Endodermal cell (in vitro differentiated cells): Measurements from ENCODE around the gene PAXIP1. TPM values are rescaled to one million over a fixed set of nuclear protein-coding genes. Genes with fewer than 3 reads are reported as not detected.
"Not testable (repeated sequence)": the region's sequence is repeated elsewhere in the genome, so short reads cannot be mapped to it uniquely, and the experiment has no call there.

Source experiments
- DNase-seq: peaks from one replicate; pipeline ENCODE4 v3.0.0-alpha.2; 2017
- H3K27ac ChIP-seq: 2 replicates; pipeline ENCODE4 v1.5.1; 2013; ENCODE audit warnings: mild to moderate bottlenecking, low read depth, low read length, moderate library complexity
- H3K27me3 ChIP-seq: 2 replicates; pipeline ENCODE4 v1.6.1; 2013; ENCODE audit warnings: mild to moderate bottlenecking, low read length, moderate library complexity; ENCODE audit not compliant: insufficient read depth, control insufficient read depth, poor library complexity, severe bottlenecking
- H3K36me3 ChIP-seq: 2 replicates; pipeline ENCODE4 v1.7.0; 2013; ENCODE audit warnings: mild to moderate bottlenecking, low read length, moderate library complexity; ENCODE audit not compliant: control insufficient read depth, insufficient read depth
- H3K4me1 ChIP-seq: one replicate; pipeline ENCODE4 v1.7.0; 2013; ENCODE audit warnings: low read length; ENCODE audit not compliant: control insufficient read depth, insufficient read depth
- H3K4me3 ChIP-seq: 2 replicates; pipeline ENCODE4 v1.5.1; 2013; ENCODE audit warnings: mild to moderate bottlenecking, low read length, moderate library complexity
- H3K9ac ChIP-seq: 2 replicates; pipeline ENCODE4 v1.6.1; 2013; ENCODE audit warnings: mild to moderate bottlenecking, low read length, moderate library complexity; ENCODE audit not compliant: poor library complexity, severe bottlenecking; ENCODE audit errors: extremely low read depth
- H3K9me3 ChIP-seq: 2 replicates; pipeline ENCODE4 v1.6.1; 2013; ENCODE audit warnings: mild to moderate bottlenecking, low read length, moderate library complexity; ENCODE audit not compliant: control insufficient read depth
- H3K27ac Mint-ChIP-seq: 2 replicates; pipeline ENCODE4 v1.8.0; 2020; ENCODE audit warnings: mixed read lengths
- H3K27me3 Mint-ChIP-seq: 2 replicates; pipeline ENCODE4 v1.8.0; 2021; ENCODE audit warnings: mild to moderate bottlenecking, mixed read lengths; ENCODE audit not compliant: insufficient read depth
- H3K36me3 Mint-ChIP-seq: 2 replicates; pipeline ENCODE4 v1.8.0; 2020; ENCODE audit warnings: low read depth, mixed read lengths
- H3K4me1 Mint-ChIP-seq: 2 replicates; pipeline ENCODE4 v1.8.0; 2020; ENCODE audit warnings: mixed read lengths
- H3K4me3 Mint-ChIP-seq: 2 replicates; pipeline ENCODE4 v1.8.0; 2020; ENCODE audit warnings: mild to moderate bottlenecking, moderate library complexity, mixed read lengths
- H3K9me3 Mint-ChIP-seq: 2 replicates; pipeline ENCODE4 v1.8.0; 2020; ENCODE audit warnings: mild to moderate bottlenecking, mixed read lengths
- WGBS, 2 experiments: methylation state at CpG; one replicate each; pipeline versions ENCODE4 v1.1.5 to v1.1.7; 2013; ENCODE audit warnings: missing lambda C conversion rate in 2 of 2, mixed read lengths in 1 of 2; ENCODE audit not compliant: insufficient coverage in 1 of 2, insufficient read length in 1 of 2; 5-methylcytosine and 5-hydroxymethylcytosine counted together
- total RNA-seq, 2 donors: library from RNA; stranded (reverse); fragmentation: NEBNext Ultra II Directional in 1 of 2; extraction: Animal tissue kit (Norgen Biotek cat#: 25700) in 1 of 2; gene quantifications; 2 replicates in 1 of 2; 3 replicates in 1 of 2; pipeline ENCODE4 v1.2.1, GENCODE V29; 2021
- TF ChIP-seq, protein P1 (sequence below): fragments of 200-600 bp; sonication (generic); conservative IDR thresholded peaks from 2 replicates; pipeline ENCODE4 v1.5.0; 2021; ENCODE audit warnings: antibody characterized with exemption, mild to moderate bottlenecking

PAXIP1 gene
- total RNA-seq, 2 donors from 2014 or later, result 33.4 to 35.0 TPM

DNA sequence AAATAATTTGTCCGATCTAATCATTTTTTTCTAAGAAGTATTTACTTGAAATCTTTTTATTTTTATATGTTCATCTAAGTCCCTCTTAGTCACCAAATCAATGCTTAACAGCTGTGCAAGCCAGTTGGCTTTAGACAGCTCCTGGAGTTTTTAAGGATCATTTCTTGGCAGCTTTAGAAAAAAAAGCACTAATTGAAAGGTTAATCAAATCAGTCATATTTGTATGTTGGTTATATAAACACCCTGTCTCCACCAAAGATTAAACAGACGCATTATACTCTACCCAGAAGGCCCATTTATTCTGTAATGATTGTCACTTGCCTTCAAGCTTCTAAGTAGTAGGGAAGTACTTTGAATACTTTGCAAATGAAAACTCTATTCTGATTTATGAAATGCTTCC is 60.2 kb downstream of the PAXIP1 start:
- no peaks in the 10 kb centered on the region for H3K4me1 ChIP-seq
- H3K9ac ChIP-seq, result no peak overlapping the region
- H3K4me3 ChIP-seq, result no peak overlapping the region
- peaks cover 10% of the 10 kb centered on the region for H3K9me3 ChIP-seq
- H3K27ac ChIP-seq, result no peak overlapping the region
- Mint-ChIP-seq H3K27ac (no peak overlapping the region), H3K9me3 (peaks cover 17% of the 10 kb centered on the region), H3K36me3 (peaks cover 58% of the 10 kb centered on the region), H3K4me1 (no peaks in the 10 kb centered on the region), H3K4me3 (no peak overlapping the region), H3K27me3 (no peaks in the 10 kb centered on the region)
- no peaks in the 10 kb centered on the region for H3K27me3 ChIP-seq
- TF ChIP-seq, protein P1, sequence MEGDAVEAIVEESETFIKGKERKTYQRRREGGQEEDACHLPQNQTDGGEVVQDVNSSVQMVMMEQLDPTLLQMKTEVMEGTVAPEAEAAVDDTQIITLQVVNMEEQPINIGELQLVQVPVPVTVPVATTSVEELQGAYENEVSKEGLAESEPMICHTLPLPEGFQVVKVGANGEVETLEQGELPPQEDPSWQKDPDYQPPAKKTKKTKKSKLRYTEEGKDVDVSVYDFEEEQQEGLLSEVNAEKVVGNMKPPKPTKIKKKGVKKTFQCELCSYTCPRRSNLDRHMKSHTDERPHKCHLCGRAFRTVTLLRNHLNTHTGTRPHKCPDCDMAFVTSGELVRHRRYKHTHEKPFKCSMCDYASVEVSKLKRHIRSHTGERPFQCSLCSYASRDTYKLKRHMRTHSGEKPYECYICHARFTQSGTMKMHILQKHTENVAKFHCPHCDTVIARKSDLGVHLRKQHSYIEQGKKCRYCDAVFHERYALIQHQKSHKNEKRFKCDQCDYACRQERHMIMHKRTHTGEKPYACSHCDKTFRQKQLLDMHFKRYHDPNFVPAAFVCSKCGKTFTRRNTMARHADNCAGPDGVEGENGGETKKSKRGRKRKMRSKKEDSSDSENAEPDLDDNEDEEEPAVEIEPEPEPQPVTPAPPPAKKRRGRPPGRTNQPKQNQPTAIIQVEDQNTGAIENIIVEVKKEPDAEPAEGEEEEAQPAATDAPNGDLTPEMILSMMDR, result no peak
- DNase-seq, result no peak
- WGBS, 2 experiments, result 75% methylated on average over 1 of the region's 2 CpGs; no CpG with 5 or more reads in 1 of the 2 experiments
- peaks cover 49% of the 10 kb centered on the region for H3K36me3 ChIP-seq

- no peaks in the 10 kb centered on the region for H3K4me1 Mint-ChIP-seq
- 83% methylated on average over 1 of the region's 1 CpG; no CpG with 5 or more reads in 1 of the 2 experiments for WGBS, 2 experiments
- Histone ChIP-seq H3K4me1 (no peaks in the 10 kb centered on the region), H3K9ac (no peak overlapping the region), H3K4me3 (no peak overlapping the region), H3K36me3 (peaks cover 2% of the 10 kb centered on the region), H3K9me3 (peaks cover 43% of the 10 kb centered on the region), H3K27ac (no peak overlapping the region), H3K27me3 (no peaks in the 10 kb centered on the region)
- no peaks in the 10 kb centered on the region for H3K27me3 Mint-ChIP-seq
- H3K36me3 Mint-ChIP-seq, result peaks cover 19% of the 10 kb centered on the region
- no peak for DNase-seq
- no peak overlapping the region for H3K4me3 Mint-ChIP-seq
- H3K27ac Mint-ChIP-seq, result no peak overlapping the region
- peaks cover 65% of the 10 kb centered on the region for H3K9me3 Mint-ChIP-seq
- TF ChIP-seq, protein P1, result no peak
Observed at GRCh38 chr7:154937837-154938236, 65.1 kb downstream of the PAXIP1 start.

GRCh38 chr7:154934353-154934952 is 68.5 kb downstream of the PAXIP1 start:
- H3K36me3 ChIP-seq, H3K27ac ChIP-seq, DNase-seq, H3K9ac ChIP-seq, H3K4me3 ChIP-seq, H3K4me3 Mint-ChIP-seq, H3K4me1 ChIP-seq, H3K36me3 Mint-ChIP-seq, H3K4me1 Mint-ChIP-seq, H3K27me3 ChIP-seq, H3K27me3 Mint-ChIP-seq, H3K27ac Mint-ChIP-seq: not testable (repeated sequence)
- 88 to 89% methylated on average over 2 to 5 of the region's 5 CpGs for WGBS, 2 experiments
- peaks cover 63% of the 10 kb centered on the region for H3K9me3 Mint-ChIP-seq
- peaks cover 38% of the 10 kb centered on the region for H3K9me3 ChIP-seq

GRCh38 chr7:154931906-154932305 is 71.0 kb downstream of the PAXIP1 start:
- TF ChIP-seq, protein P1, result no peak
- no peaks in the 10 kb centered on the region for H3K36me3 Mint-ChIP-seq
- DNase-seq, result no peak
- no peaks in the 10 kb centered on the region for H3K27me3 Mint-ChIP-seq
- Histone ChIP-seq H3K27me3 (no peaks in the 10 kb centered on the region), H3K4me3 (no peak overlapping the region), H3K9ac (no peak overlapping the region), H3K36me3 (no peaks in the 10 kb centered on the region), H3K9me3 (peaks cover 38% of the 10 kb centered on the region), H3K27ac (no peak overlapping the region), H3K4me1 (no peaks in the 10 kb centered on the region)
- no peak overlapping the region for H3K27ac Mint-ChIP-seq
- peaks cover 10% of the 10 kb centered on the region for H3K4me1 Mint-ChIP-seq
- WGBS, 2 experiments, result 93 to 100% methylated on average over 1 to 2 of the region's 2 CpGs
- no peak overlapping the region for H3K4me3 Mint-ChIP-seq
- peaks cover 53% of the 10 kb centered on the region for H3K9me3 Mint-ChIP-seq
